ENCODE results near the gene GINS3. TPM values are rescaled to one million over a fixed set of nuclear protein-coding genes. Genes with fewer than 3 reads are reported as not detected.
"Not testable (repeated sequence)": the region's sequence is repeated elsewhere in the genome, so short reads cannot be mapped to it uniquely, and the experiment has no call there.

Gene GINS3
- total RNA-seq, 4 donors from 2014 or later, result 1.2 to 2.0 (median 1.8) TPM

- intact Hi-C loops (cut with DNase I), result no loop called here
- 89% methylated on average over 7 of the region's 7 CpGs for WGBS
- no peak overlapping the region for H3K27ac ChIP-seq (replicated peaks in 1 of 4)
Observed at GRCh38 chr16:58411736-58412614, 19.7 kb downstream of the GINS3 start.

GRCh38 chr16:58412615-58412970 is 20.3 kb downstream of the GINS3 start:
- H3K27me3 ChIP-seq; DNase-seq (ENCODE audit: extremely low spot score); intact Hi-C loops (cut with DNase I); H3K27ac ChIP-seq (replicated peaks in 1 of 4); H3K36me3 ChIP-seq; H3K4me1 ChIP-seq; H3K4me3 ChIP-seq; H3K9me3 ChIP-seq: not testable (repeated sequence)
- 97% methylated on average over 5 of the region's 5 CpGs for WGBS

More at GRCh38 chr16:58411736-58412614, 19.7 kb downstream of the GINS3 start:
- TF ChIP-seq EP300 (IDR thresholded peaks at IDR 0.05) (no peak), POLR2A (IDR thresholded peaks at IDR 0.05; ENCODE audit: low read depth) (no peak), POLR2AphosphoS5 (IDR thresholded peaks at IDR 0.05) (no peak), CTCF (IDR thresholded peaks at IDR 0.05) (no peak)
- no peak for DNase-seq (ENCODE audit: extremely low spot score)
- H3K9me3 ChIP-seq, result no peaks in the 10 kb centered on the region
- no peaks in the 10 kb centered on the region for H3K36me3 ChIP-seq
- peaks cover 0 to 10% (median 8%) of the 10 kb centered on the region in 4 donors for H3K4me1 ChIP-seq
- H3K27me3 ChIP-seq, result no peaks in the 10 kb centered on the region
- no peak overlapping the region for H3K4me3 ChIP-seq

- DNase-seq (ENCODE audit: extremely low spot score), result no peak
- no peak overlapping the region for H3K27ac ChIP-seq (replicated peaks in 1 of 4)
- no peaks in the 10 kb centered on the region for H3K9me3 ChIP-seq
- no peaks in the 10 kb centered on the region for H3K36me3 ChIP-seq
- H3K4me1 ChIP-seq, result peaks cover 0 to 10% (median 8%) of the 10 kb centered on the region in 4 donors
- TF ChIP-seq CTCF (IDR thresholded peaks at IDR 0.05), result no peak
- no peak for TF ChIP-seq POLR2AphosphoS5 (IDR thresholded peaks at IDR 0.05)
- TF ChIP-seq POLR2A (IDR thresholded peaks at IDR 0.05; ENCODE audit: low read depth), result no peak
- TF ChIP-seq EP300 (IDR thresholded peaks at IDR 0.05), result no peak
- H3K27me3 ChIP-seq, result peaks cover 0 to 9% (median 0%) of the 10 kb centered on the region in 4 donors
- WGBS, result 73% methylated on average over 6 of the region's 6 CpGs
- H3K4me3 ChIP-seq, result no peak overlapping the region
- intact Hi-C loops (cut with DNase I), result no loop called here
Observed at GRCh38 chr16:58413359-58413758, 21.1 kb downstream of the GINS3 start.

- WGBS, result 74% methylated on average over 4 of the region's 4 CpGs
- H3K4me3 ChIP-seq, result no peak overlapping the region
- H3K4me1 ChIP-seq, result peaks cover 0 to 3% (median 0%) of the 10 kb centered on the region in 4 donors
- TF ChIP-seq POLR2AphosphoS5 (IDR thresholded peaks at IDR 0.05), result no peak
- TF ChIP-seq CTCF (IDR thresholded peaks at IDR 0.05), result no peak
- no peak for TF ChIP-seq EP300 (IDR thresholded peaks at IDR 0.05)
- TF ChIP-seq POLR2A (IDR thresholded peaks at IDR 0.05; ENCODE audit: low read depth), result no peak
- no peak for DNase-seq (ENCODE audit: extremely low spot score)
- no peaks in the 10 kb centered on the region for H3K9me3 ChIP-seq
- H3K27me3 ChIP-seq, result peaks cover 0 to 19% (median 0%) of the 10 kb centered on the region in 4 donors
- no peaks in the 10 kb centered on the region for H3K36me3 ChIP-seq
- intact Hi-C loops (cut with DNase I), result no loop called here
- no peak overlapping the region for H3K27ac ChIP-seq (replicated peaks in 1 of 4)
Observed at GRCh38 chr16:58415003-58415402, 22.7 kb downstream of the GINS3 start.

GRCh38 chr16:58415961-58416360 is 23.7 kb downstream of the GINS3 start:
- H3K4me3 ChIP-seq; H3K9me3 ChIP-seq; intact Hi-C loops (cut with DNase I); H3K36me3 ChIP-seq; H3K27ac ChIP-seq (replicated peaks in 1 of 4); H3K4me1 ChIP-seq; DNase-seq (ENCODE audit: extremely low spot score): not testable (repeated sequence)
- 97% methylated on average over 5 of the region's 5 CpGs for WGBS
- H3K27me3 ChIP-seq, result peaks cover 0 to 27% (median 0%) of the 10 kb centered on the region in 4 donors
